T-helper 17 cell (primary cell): ENCODE measurements around the gene ADCY2. TPM values are rescaled to one million over a fixed set of nuclear protein-coding genes. Genes with fewer than 3 reads are reported as not detected.

Source experiments
- ATAC-seq: fragments of 150-1000 bp; cut with Tn5 transposase; 2 replicates; pipeline ENCODE4 v1.10.0; 2021; ENCODE audit warnings: mild to moderate bottlenecking, moderate library complexity
- DNase-seq, 3 donors: peaks; one replicate each; pipeline versions ENCODE4 v3.0.0 to v3.0.0-alpha.2; 2020 to 2021
- H3K9me3 ChIP-seq: one replicate; pipeline ENCODE4 v1.7.0; 2013; ENCODE audit warnings: low read length, mild to moderate bottlenecking; ENCODE audit not compliant: control insufficient read depth, poor library complexity, severe bottlenecking
- H3K27ac Mint-ChIP-seq: one replicate; pipeline ENCODE4 v1.8.0; 2022; ENCODE audit warnings: mild to moderate bottlenecking, moderate library complexity, mixed read lengths
- H3K27me3 Mint-ChIP-seq: one replicate; pipeline ENCODE4 v1.8.0; 2022; ENCODE audit warnings: mixed read lengths
- H3K36me3 Mint-ChIP-seq: one replicate; pipeline ENCODE4 v1.8.0; 2022; ENCODE audit warnings: low read depth, mixed read lengths
- H3K4me1 Mint-ChIP-seq: one replicate; pipeline ENCODE4 v1.8.0; 2022; ENCODE audit warnings: mild to moderate bottlenecking, mixed read lengths
- H3K4me3 Mint-ChIP-seq: one replicate; pipeline ENCODE4 v1.8.0; 2022; ENCODE audit warnings: mild to moderate bottlenecking, moderate library complexity, mixed read lengths
- total RNA-seq, 4 donors: library from RNA in 2 of 4; stranded (reverse) in 2 of 4; gene quantifications; one replicate each; pipeline ENCODE4 v1.2.3 and lab custom pipeline; 2022 to 2026

The ADCY2 gene
- total RNA-seq, 2 donors from 2014 or later = not detected

DNA sequence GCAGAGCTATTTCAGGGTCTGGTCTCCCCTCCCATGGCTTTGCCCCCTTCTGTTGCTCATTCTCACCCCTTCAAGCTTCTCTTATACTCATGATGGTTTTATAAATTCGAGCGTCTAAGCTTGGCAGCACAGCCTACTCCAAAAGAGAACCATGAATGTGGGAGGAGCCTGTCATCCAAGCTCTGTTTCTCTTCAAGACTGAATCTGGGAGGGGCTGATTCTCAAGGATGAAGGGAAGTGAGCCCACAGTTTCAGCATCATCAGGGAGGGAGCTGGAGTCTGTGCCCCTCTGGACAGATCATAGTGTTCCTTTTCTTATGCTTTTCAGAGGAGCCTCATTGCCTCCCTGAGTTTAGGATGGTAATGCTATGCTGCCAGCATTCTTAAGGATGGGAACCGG is 286.4 kb downstream of the ADCY2 start:
- H3K27ac Mint-ChIP-seq = no peak overlapping the region
- H3K36me3 Mint-ChIP-seq = no peaks in the 10 kb centered on the region
- ATAC-seq = no peak
- H3K27me3 Mint-ChIP-seq = peaks cover 39% of the 10 kb centered on the region
- no peak for DNase-seq
- no peak overlapping the region for H3K4me3 Mint-ChIP-seq
- H3K9me3 ChIP-seq = no peaks in the 10 kb centered on the region
- no peaks in the 10 kb centered on the region for H3K4me1 Mint-ChIP-seq

DNA sequence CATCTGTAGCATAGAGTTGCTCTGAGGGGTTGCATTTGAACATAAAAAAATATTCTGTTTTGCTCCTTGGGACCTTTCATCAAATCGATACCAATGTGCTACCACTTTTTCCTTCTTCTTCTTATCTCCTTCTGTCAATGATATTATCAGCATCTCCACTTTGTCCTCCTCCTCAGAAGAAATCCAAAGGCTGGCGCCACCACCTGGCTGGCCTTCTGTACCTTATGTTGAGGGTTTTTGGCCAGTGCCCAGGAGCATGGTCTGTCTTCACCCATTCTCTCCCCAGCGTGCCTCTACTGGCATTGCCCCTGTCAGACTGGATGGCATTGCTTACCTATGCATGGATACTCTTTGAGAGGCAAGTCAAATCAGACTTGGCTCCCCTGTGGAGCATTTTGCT is 287.8 kb downstream of the ADCY2 start:
- H3K27ac Mint-ChIP-seq = no peak overlapping the region
- peaks cover 46% of the 10 kb centered on the region for H3K27me3 Mint-ChIP-seq
- H3K4me3 Mint-ChIP-seq = no peak overlapping the region
- H3K9me3 ChIP-seq = no peaks in the 10 kb centered on the region
- H3K4me1 Mint-ChIP-seq = no peaks in the 10 kb centered on the region
- DNase-seq (no peak), ATAC-seq (no peak)
- no peaks in the 10 kb centered on the region for H3K36me3 Mint-ChIP-seq

DNA sequence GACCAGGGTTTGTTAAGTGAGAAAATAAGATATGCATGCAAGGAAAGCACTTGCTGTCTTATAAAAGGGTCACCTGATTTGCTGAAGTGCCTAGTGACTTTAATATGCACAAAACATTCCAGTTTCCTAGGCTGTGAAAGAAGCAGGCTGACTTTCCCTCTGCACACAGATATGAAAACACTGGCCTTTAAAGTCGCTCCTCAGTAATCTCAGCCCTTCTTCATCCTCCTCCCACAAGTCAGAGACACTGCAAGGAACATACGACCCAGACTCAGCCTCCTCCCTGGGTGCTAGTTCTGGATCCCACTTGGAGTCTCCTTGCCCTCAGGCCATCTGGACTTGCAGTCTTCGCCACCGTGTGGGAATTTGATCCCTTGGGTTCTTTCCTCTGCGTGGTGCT is 288.9 kb downstream of the ADCY2 start:
- peaks cover 43% of the 10 kb centered on the region for H3K27me3 Mint-ChIP-seq
- no peak for DNase-seq
- H3K36me3 Mint-ChIP-seq = no peaks in the 10 kb centered on the region
- H3K27ac Mint-ChIP-seq = no peak overlapping the region
- H3K4me3 Mint-ChIP-seq = no peak overlapping the region
- H3K4me1 Mint-ChIP-seq = no peaks in the 10 kb centered on the region
- ATAC-seq = no peak
- H3K9me3 ChIP-seq = no peaks in the 10 kb centered on the region

DNA sequence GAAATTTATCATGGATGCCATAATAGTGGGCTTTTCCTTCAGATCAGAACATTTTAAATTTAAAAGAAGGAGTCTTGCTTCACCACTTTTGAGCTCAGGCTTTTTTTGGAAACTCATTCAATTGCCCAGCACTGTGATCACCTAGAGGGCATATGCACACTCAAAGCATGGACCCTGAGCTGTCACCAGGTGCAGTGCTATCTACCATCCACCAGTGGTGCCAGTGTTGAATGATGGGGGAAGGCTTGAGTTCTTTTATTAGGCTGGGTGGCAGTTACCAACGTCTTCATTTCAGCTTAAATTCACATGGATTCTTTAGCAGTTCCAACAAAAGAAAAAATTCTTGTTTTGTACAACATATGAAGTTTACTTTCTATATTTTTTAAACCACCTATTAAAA is 290.9 kb downstream of the ADCY2 start:
- no peaks in the 10 kb centered on the region for H3K4me1 Mint-ChIP-seq

DNA sequence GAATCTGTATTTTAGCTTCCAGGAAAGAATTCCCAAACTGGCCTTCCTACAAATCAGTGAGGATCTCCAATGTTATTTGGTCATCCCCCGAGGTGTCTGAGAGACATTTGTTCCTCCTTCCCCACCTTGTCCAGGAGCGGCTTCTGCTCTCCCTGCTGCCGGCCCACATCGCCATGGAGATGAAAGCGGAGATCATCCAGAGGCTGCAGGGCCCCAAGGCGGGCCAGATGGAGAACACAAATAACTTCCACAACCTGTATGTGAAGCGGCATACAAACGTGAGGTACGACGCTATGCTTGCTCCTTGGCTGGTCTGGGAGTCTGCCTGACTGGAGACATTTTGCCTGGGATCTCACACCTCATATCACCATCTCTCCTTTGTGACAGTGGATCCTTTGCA is 294.6 kb downstream of the ADCY2 start:
- no peaks in the 10 kb centered on the region for H3K9me3 ChIP-seq
- H3K36me3 Mint-ChIP-seq = no peaks in the 10 kb centered on the region
- H3K27me3 Mint-ChIP-seq = peaks cover 27% of the 10 kb centered on the region
- no peak for DNase-seq
- H3K4me1 Mint-ChIP-seq = no peaks in the 10 kb centered on the region
- H3K4me3 Mint-ChIP-seq = no peak overlapping the region
- no peak for ATAC-seq
- no peak overlapping the region for H3K27ac Mint-ChIP-seq

More for the DNA sequence above, 290.9 kb downstream of the ADCY2 start:
- Mint-ChIP-seq H3K4me3 (no peak overlapping the region), H3K36me3 (no peaks in the 10 kb centered on the region), H3K27ac (no peak overlapping the region), H3K27me3 (peaks cover 41% of the 10 kb centered on the region)
- no peaks in the 10 kb centered on the region for H3K9me3 ChIP-seq
- ATAC-seq (no peak), DNase-seq (no peak)

DNA sequence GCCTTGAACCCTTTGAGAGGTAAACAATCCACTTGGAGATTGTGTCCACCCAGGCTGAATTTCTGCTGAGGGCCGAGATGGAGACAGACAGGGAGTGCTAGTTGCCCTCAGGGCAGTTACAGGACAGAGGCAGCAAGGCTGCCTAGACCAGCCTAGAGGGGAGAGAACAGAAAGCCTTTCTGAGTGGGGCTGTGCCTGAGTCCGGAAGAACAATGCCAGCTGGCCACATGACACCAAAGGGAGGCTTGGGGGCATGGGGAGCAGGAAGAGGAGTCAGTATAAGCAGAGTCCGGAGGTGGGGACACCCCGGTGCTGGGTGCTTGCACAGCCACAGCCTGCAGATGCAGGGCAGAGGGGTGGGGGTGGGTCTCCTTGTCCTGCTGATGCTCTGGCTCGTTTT is 309.3 kb downstream of the ADCY2 start:
- Mint-ChIP-seq H3K27me3 (peaks cover 37% of the 10 kb centered on the region), H3K4me1 (no peaks in the 10 kb centered on the region), H3K4me3 (no peak overlapping the region), H3K36me3 (no peaks in the 10 kb centered on the region), H3K27ac (no peak overlapping the region)
- no peak for ATAC-seq
- no peak for DNase-seq
- H3K9me3 ChIP-seq = no peaks in the 10 kb centered on the region

DNA sequence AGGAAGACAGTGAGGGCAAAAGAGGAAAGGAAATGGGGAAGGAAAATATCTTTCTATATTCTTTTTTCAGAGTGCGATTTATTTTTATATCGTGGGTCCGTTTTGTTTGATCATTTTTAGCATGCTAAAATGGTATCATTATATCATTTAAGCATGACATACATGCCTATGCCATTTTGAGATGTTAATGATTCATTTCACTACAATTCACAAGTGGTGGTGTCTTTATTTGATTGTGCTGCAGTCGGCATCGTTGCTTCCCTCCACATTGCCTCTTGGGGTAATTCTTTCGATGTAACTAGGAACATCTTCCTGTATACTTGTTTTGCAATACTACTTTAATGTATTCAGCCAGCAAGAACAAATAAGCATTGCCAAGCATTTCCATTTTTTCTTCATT is 309.8 kb downstream of the ADCY2 start:
- no peaks in the 10 kb centered on the region for H3K4me1 Mint-ChIP-seq
- no peaks in the 10 kb centered on the region for H3K36me3 Mint-ChIP-seq
- DNase-seq (no peak), ATAC-seq (no peak)
- H3K27ac Mint-ChIP-seq = no peak overlapping the region
- peaks cover 37% of the 10 kb centered on the region for H3K27me3 Mint-ChIP-seq
- H3K9me3 ChIP-seq = no peaks in the 10 kb centered on the region
- no peak overlapping the region for H3K4me3 Mint-ChIP-seq

DNA sequence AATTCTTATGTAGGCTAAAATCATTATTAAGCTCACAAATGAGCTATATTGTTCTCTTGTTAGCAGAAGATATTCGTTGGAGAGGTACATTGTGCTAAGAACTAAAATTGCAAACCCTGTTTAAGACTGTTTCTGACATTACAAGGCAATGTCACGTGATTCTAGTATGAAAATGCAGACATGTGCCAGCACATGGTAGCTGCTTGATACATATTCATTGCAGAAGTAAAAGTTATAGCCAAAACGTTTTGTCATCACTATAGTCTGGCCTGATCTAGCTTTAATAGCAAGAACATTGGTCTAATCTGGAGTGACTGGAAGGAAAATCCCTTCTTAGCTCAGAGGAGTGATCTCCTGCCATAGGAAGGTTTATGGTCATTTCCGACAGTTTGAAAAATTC is 310.3 kb downstream of the ADCY2 start:
- no peaks in the 10 kb centered on the region for H3K9me3 ChIP-seq
- Mint-ChIP-seq H3K27ac (no peak overlapping the region), H3K4me3 (no peak overlapping the region), H3K27me3 (peaks cover 37% of the 10 kb centered on the region), H3K4me1 (no peaks in the 10 kb centered on the region), H3K36me3 (no peaks in the 10 kb centered on the region)
- ATAC-seq (no peak), DNase-seq (no peak)

DNA sequence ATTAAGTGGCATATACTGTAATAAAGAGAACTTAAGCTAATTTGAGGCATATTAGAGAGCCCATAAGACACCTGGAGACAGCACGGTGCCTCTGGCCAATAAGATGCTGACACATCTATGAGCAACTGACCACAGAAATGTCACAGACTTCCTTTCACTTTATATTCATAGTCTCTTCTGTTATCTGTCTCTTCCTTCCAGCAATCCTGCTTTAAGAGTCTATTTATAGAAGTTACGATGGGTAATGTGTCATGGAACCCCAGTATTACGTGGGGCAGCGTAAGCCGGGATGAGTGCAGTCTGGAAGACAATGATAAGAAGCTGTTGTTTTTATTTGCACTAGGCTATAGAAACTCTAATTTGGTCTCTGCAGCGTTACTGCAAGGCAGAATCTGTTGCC is 318.2 kb downstream of the ADCY2 start:
- peaks cover 20% of the 10 kb centered on the region for H3K27me3 Mint-ChIP-seq
- H3K9me3 ChIP-seq = no peaks in the 10 kb centered on the region
- H3K4me1 Mint-ChIP-seq = no peaks in the 10 kb centered on the region
- H3K27ac Mint-ChIP-seq = no peak overlapping the region
- H3K36me3 Mint-ChIP-seq = no peaks in the 10 kb centered on the region
- ATAC-seq (no peak), DNase-seq (no peak)
- no peak overlapping the region for H3K4me3 Mint-ChIP-seq

DNA sequence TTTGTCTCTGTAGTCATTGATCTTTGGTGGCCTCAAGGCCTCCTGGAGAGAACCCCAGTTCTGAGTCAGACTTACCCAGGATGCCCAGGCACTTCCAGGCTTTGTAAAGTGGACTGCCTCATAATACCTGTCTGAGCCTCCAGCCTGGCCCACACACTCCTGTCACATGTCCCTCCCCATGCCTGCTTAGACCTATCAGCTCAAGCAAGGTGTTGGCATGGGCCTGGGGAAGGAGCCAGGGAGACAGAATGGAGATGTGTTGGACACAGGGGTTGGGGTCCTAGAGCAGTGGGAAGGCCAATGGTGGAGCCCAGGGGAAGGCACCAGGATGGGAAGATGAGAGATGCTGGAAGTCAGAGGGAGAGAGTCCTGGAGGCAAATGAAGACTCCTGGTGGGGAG is 318.8 kb downstream of the ADCY2 start:
- Mint-ChIP-seq H3K27ac (no peak overlapping the region), H3K27me3 (peaks cover 20% of the 10 kb centered on the region), H3K4me3 (no peak overlapping the region), H3K36me3 (no peaks in the 10 kb centered on the region), H3K4me1 (no peaks in the 10 kb centered on the region)
- ATAC-seq (no peak), DNase-seq (no peak)
- H3K9me3 ChIP-seq = no peaks in the 10 kb centered on the region

DNA sequence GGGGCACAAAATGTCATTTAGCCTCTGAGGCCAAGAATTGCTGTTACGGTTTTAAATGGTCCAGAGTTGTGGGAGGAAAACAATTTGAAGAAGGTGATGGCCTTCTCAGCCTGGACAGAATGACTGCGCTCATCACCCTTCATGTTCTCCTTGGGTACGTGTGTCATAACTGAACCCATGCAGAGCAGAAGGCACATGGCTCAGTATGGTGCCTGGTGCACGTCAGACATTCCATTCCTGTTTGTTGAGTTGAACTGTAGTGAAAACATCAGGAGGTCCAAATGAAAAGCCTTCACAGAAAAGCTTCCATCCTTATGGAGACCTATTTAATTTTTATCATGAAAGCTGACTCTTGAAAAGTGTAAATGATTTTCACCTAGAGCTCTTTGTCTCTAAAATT is 321.8 kb downstream of the ADCY2 start:
- Mint-ChIP-seq H3K27me3 (peaks cover 13% of the 10 kb centered on the region), H3K4me3 (no peak overlapping the region), H3K36me3 (no peaks in the 10 kb centered on the region), H3K4me1 (no peaks in the 10 kb centered on the region), H3K27ac (no peak overlapping the region)
- ATAC-seq (no peak), DNase-seq (no peak)
- H3K9me3 ChIP-seq = no peaks in the 10 kb centered on the region

DNA sequence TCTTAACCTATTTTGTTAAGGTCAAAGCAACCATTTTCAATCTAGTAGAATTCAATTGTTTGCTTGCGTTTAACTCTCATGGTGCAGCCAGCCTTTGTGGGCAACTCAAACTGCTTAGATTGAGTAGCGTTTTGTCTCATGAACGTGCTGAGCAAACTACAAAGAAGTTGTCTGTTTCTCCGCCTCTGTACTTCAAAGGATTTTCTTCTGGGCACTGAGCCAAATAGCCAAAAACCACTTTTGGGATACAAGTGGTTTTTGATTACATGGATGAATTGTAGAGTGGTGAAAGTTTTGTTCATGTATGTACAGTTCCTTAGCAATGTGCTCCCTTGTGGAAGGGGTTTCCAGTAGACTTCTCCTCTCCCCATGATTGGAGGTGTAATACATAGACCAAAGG is 332.1 kb downstream of the ADCY2 start:
- Mint-ChIP-seq H3K4me1 (peaks cover 2% of the 10 kb centered on the region), H3K4me3 (no peak overlapping the region), H3K27ac (no peak overlapping the region), H3K36me3 (peaks cover 2% of the 10 kb centered on the region), H3K27me3 (peaks cover 33% of the 10 kb centered on the region)
- no peak for DNase-seq
- no peak for ATAC-seq
- no peaks in the 10 kb centered on the region for H3K9me3 ChIP-seq

DNA sequence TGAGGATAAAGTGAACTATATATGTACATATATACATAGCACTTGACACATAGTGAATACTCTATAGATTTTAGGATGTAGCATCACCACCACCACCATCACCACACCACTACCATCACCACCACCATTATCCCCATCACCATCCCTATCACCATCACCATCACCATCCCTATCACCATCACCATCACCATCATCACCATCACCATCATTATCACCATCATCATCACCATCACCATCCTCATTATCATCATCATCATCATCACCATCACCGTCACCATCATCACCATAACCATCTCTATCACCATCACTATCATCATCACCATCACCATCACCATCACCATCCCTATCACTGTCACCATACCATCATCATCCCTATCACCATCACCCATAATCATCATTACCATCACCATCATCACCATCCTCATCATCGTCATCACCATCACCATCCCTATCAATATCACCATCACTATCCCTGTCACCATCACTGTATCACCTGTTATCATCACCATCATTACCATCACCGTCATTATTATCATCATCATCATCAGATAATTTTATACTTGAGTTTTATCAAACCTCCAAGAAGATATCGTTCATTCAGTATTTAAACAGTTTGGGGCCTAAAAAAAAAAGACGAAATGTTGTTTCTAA is 345.6 kb downstream of the ADCY2 start:
- Mint-ChIP-seq H3K36me3 (no peaks in the 10 kb centered on the region), H3K27ac (no peak overlapping the region), H3K27me3 (peaks cover 6% of the 10 kb centered on the region), H3K4me3 (no peak overlapping the region), H3K4me1 (peaks cover 2% of the 10 kb centered on the region)
- DNase-seq (no peak), ATAC-seq (no peak)
- H3K9me3 ChIP-seq = no peaks in the 10 kb centered on the region

DNA sequence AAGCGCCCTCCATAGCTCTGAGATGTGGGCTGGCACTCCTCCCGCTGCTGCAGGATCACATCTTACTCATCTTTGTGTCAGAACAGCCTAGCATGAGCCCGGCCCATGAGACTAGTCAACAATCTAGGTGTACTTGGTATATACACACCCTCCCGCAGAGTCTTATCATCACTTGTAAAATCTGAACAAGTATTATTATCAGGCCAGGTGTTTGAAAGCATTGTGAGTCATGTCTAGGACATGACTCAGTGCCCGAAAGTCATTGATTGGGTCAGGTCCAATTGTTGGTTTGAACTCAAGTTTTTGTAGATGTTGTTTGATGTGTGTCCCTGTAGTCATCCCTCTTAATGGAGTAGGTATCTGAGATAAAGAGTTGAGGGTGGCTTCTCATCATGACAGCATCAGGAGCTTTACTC is 346.3 kb downstream of the ADCY2 start:
- H3K9me3 ChIP-seq = no peaks in the 10 kb centered on the region
- no peaks in the 10 kb centered on the region for H3K36me3 Mint-ChIP-seq

More for the DNA sequence above, 346.3 kb downstream of the ADCY2 start:
- Mint-ChIP-seq H3K4me3 (no peak overlapping the region), H3K27ac (no peak overlapping the region), H3K27me3 (peaks cover 11% of the 10 kb centered on the region), H3K4me1 (peaks cover 2% of the 10 kb centered on the region)
- DNase-seq = no peak
- ATAC-seq = no peak
